Measurements from ENCODE around the gene SH3GL1.

SH3GL1 gene

DNA sequence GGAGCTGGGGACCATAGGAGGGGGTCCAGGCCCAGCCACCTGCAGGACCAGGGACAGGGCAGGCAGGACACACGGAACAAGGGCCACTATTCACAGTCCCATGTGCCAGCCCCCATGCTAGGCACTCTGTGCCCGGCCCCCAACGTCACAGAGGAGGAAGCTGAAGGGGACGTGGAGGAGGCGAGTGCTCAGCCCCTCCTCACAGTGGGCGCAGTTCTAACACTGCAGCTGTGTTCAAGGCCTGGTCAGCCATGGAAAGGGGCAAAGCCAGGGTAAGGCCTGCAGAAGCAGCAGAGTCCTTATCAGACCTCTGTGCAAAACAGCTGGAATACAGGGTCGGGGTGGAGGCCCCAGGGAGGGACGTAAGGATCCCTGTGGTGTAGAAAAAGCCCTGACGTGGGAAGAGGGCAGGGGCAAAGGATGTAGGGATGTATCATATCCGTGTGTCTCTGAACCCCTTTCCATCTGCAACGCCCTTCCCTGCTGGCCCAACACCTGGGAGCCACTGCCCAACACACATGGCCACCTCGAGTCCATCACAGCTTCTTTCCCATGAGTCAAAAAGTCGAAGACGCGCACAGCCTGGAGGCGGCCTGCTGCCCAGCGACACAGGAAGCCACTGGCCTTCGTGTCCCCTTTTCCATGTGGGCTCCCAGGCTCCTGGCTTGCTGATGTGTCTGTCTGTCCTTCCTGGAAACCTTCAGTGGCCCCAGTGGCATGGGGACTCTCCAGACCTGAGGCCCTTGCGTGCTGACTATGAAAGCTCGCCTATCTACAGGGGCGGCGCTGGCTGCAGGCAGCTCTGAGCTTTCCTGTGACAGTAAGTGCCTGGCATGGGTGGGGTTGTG is 28.0 kb downstream of the SH3GL1 start:
- Histone ChIP-seq H2AFZ (ENCODE audit: low read length) (no peak overlapping the region), H4K20me1 (ENCODE audit: insufficient read depth, low read length) (no peaks in the 10 kb centered on the region), H3K9ac (ENCODE audit: low read length) (no peak overlapping the region), H3K27me3 (ENCODE audit: insufficient read depth, low read length) (no peaks in the 10 kb centered on the region), H3K9me2 (ENCODE audit: low read depth, low read length) (no peaks in the 10 kb centered on the region), H3F3A (ENCODE audit: insufficient read depth, low read length) (no peaks in the 10 kb centered on the region), H3K4me1 (ENCODE audit: insufficient read depth, low read length, severe bottlenecking) (peaks cover 46% of the 10 kb centered on the region), H3K36me3 (ENCODE audit: insufficient read depth, low read length) (no peaks in the 10 kb centered on the region; the same call in 1 of the 2 replicates), H3K79me2 (ENCODE audit: insufficient read depth, low read length) (no peaks in the 10 kb centered on the region), H3K4me3 (ENCODE audit: low read depth, low read length, poor library complexity, severe bottlenecking) (no peak overlapping the region), H3K9me3 (ENCODE audit: low read length) (no peaks in the 10 kb centered on the region), H3K4me2 (ENCODE audit: low read length) (no peak overlapping the region), H3K27ac (ENCODE audit: low read depth, low read length, poor library complexity, severe bottlenecking) (no peak overlapping the region)
- no peak for TF ChIP-seq CTCF (IDR thresholded peaks at IDR 0.05; ENCODE audit: low read length)
- TF ChIP-seq EZH2 (IDR thresholded peaks at IDR 0.05; ENCODE audit: borderline replicate concordance, low read length): no peak

- H4K20me1 ChIP-seq (ENCODE audit: insufficient read depth, low read length): no peaks in the 10 kb centered on the region
- no peaks in the 10 kb centered on the region for H3K9me3 ChIP-seq (ENCODE audit: low read length)
- H3K27ac ChIP-seq (ENCODE audit: low read depth, low read length, poor library complexity, severe bottlenecking): no peak overlapping the region
- H3K9me2 ChIP-seq (ENCODE audit: low read depth, low read length): no peaks in the 10 kb centered on the region
- H3F3A ChIP-seq (ENCODE audit: insufficient read depth, low read length): no peaks in the 10 kb centered on the region
- no peak overlapping the region for H2AFZ ChIP-seq (ENCODE audit: low read length)
- H3K4me3 ChIP-seq (ENCODE audit: low read depth, low read length, poor library complexity, severe bottlenecking): no peak overlapping the region
- H3K9ac ChIP-seq (ENCODE audit: low read length): no peak overlapping the region
- TF ChIP-seq EZH2 (IDR thresholded peaks at IDR 0.05; ENCODE audit: borderline replicate concordance, low read length) (no peak), CTCF (IDR thresholded peaks at IDR 0.05; ENCODE audit: low read length) (no peak)
- no peaks in the 10 kb centered on the region for H3K27me3 ChIP-seq (ENCODE audit: insufficient read depth, low read length)
- peaks cover 43% of the 10 kb centered on the region for H3K4me1 ChIP-seq (ENCODE audit: insufficient read depth, low read length, severe bottlenecking)
- H3K36me3 ChIP-seq (ENCODE audit: insufficient read depth, low read length): no peaks in the 10 kb centered on the region; the same call in 1 of the 2 replicates
- H3K79me2 ChIP-seq (ENCODE audit: insufficient read depth, low read length): no peaks in the 10 kb centered on the region
- no peak overlapping the region for H3K4me2 ChIP-seq (ENCODE audit: low read length)
Observed at GRCh38 chr19:4371247-4372164, 28.8 kb downstream of the SH3GL1 start.

- peaks cover 33% of the 10 kb centered on the region for H3K4me1 ChIP-seq (ENCODE audit: insufficient read depth, low read length, severe bottlenecking)
- no peak overlapping the region for H3K27ac ChIP-seq (ENCODE audit: low read depth, low read length, poor library complexity, severe bottlenecking)
- H3K9me3 ChIP-seq (ENCODE audit: low read length): no peaks in the 10 kb centered on the region
- H3K9me2 ChIP-seq (ENCODE audit: low read depth, low read length): no peaks in the 10 kb centered on the region
- H3K4me2 ChIP-seq (ENCODE audit: low read length): peak overlapping the region; percentile 67; the same call in 1 of the 2 replicates
- no peaks in the 10 kb centered on the region for H4K20me1 ChIP-seq (ENCODE audit: insufficient read depth, low read length)
- no peak for TF ChIP-seq CTCF (IDR thresholded peaks at IDR 0.05; ENCODE audit: low read length)
- TF ChIP-seq EZH2 (IDR thresholded peaks at IDR 0.05; ENCODE audit: borderline replicate concordance, low read length): no peak
- peak overlapping the region; percentile 14 for H3K4me3 ChIP-seq (ENCODE audit: low read depth, low read length, poor library complexity, severe bottlenecking)
- H3K9ac ChIP-seq (ENCODE audit: low read length): peak overlapping the region; percentile 32; the same call in 1 of the 2 replicates
- H3K36me3 ChIP-seq (ENCODE audit: insufficient read depth, low read length): peaks cover 5% of the 10 kb centered on the region
- H3F3A ChIP-seq (ENCODE audit: insufficient read depth, low read length): no peaks in the 10 kb centered on the region
- no peaks in the 10 kb centered on the region for H3K27me3 ChIP-seq (ENCODE audit: insufficient read depth, low read length)
- H2AFZ ChIP-seq (ENCODE audit: low read length): no peak overlapping the region
- no peaks in the 10 kb centered on the region for H3K79me2 ChIP-seq (ENCODE audit: insufficient read depth, low read length)
Observed at GRCh38 chr19:4370418-4371041, 29.8 kb downstream of the SH3GL1 start.
